ENCODE measurements around the gene DUS1L.

DUS1L gene

GRCh38 chr17:82113941-82114340 is 48.3 kb upstream of the DUS1L start:
- Histone ChIP-seq H3K36me3 (ENCODE audit: insufficient read depth, low read length) (peaks cover 42% of the 10 kb centered on the region; the same call in 1 of the 2 replicates), H3K27me3 (ENCODE audit: insufficient read depth, low read length, poor library complexity, severe bottlenecking) (no peaks in the 10 kb centered on the region), H2AFZ (ENCODE audit: low read length) (no peak overlapping the region), H3K79me2 (ENCODE audit: insufficient read depth, low read length) (0 out of 2 replicates have a peak, but pooled peaks cover 4% of the 10 kb centered on the region), H3K4me1 (ENCODE audit: insufficient read depth, low read length, poor library complexity, severe bottlenecking) (no peaks in the 10 kb centered on the region), H3K9me2 (replicated peaks; ENCODE audit: low read depth, low read length) (no peaks in the 10 kb centered on the region), H4K20me1 (ENCODE audit: insufficient read depth, low read length, poor library complexity, severe bottlenecking) (no peaks in the 10 kb centered on the region), H3K4me2 (ENCODE audit: low read depth, low read length, poor library complexity, severe bottlenecking) (no peak overlapping the region), H3K9ac (ENCODE audit: low read depth, low read length, poor library complexity, severe bottlenecking) (no peak overlapping the region), H3F3A (ENCODE audit: low read depth) (no peaks in the 10 kb centered on the region; the same call in 1 of the 2 replicates), H3K4me3 (ENCODE audit: low read length, poor library complexity, severe bottlenecking) (no peak overlapping the region), H3K9me3 (ENCODE audit: insufficient read depth, low read depth, low read length) (no peaks in the 10 kb centered on the region)
- no peak for TF ChIP-seq EZH2phosphoT487 (IDR thresholded peaks at IDR 0.05; ENCODE audit: borderline replicate concordance)
- TF ChIP-seq, protein P1, sequence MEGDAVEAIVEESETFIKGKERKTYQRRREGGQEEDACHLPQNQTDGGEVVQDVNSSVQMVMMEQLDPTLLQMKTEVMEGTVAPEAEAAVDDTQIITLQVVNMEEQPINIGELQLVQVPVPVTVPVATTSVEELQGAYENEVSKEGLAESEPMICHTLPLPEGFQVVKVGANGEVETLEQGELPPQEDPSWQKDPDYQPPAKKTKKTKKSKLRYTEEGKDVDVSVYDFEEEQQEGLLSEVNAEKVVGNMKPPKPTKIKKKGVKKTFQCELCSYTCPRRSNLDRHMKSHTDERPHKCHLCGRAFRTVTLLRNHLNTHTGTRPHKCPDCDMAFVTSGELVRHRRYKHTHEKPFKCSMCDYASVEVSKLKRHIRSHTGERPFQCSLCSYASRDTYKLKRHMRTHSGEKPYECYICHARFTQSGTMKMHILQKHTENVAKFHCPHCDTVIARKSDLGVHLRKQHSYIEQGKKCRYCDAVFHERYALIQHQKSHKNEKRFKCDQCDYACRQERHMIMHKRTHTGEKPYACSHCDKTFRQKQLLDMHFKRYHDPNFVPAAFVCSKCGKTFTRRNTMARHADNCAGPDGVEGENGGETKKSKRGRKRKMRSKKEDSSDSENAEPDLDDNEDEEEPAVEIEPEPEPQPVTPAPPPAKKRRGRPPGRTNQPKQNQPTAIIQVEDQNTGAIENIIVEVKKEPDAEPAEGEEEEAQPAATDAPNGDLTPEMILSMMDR (conservative IDR thresholded peaks at IDR 0.05; ENCODE audit: low read length), result no peak

- TF ChIP-seq EZH2phosphoT487 (IDR thresholded peaks at IDR 0.05; ENCODE audit: borderline replicate concordance), result no peak
- TF ChIP-seq, protein P1 (conservative IDR thresholded peaks at IDR 0.05; ENCODE audit: low read length), result no peak
- H2AFZ ChIP-seq (ENCODE audit: low read length), result no peak overlapping the region
- no peak overlapping the region for H3K4me3 ChIP-seq (ENCODE audit: low read length, poor library complexity, severe bottlenecking)
- no peaks in the 10 kb centered on the region for H3K4me1 ChIP-seq (ENCODE audit: insufficient read depth, low read length, poor library complexity, severe bottlenecking)
- H3K9me3 ChIP-seq (ENCODE audit: insufficient read depth, low read depth, low read length), result no peaks in the 10 kb centered on the region
- no peaks in the 10 kb centered on the region for H3K27me3 ChIP-seq (ENCODE audit: insufficient read depth, low read length, poor library complexity, severe bottlenecking)
- H4K20me1 ChIP-seq (ENCODE audit: insufficient read depth, low read length, poor library complexity, severe bottlenecking), result no peaks in the 10 kb centered on the region
- no peaks in the 10 kb centered on the region for H3K9me2 ChIP-seq (replicated peaks; ENCODE audit: low read depth, low read length)
- H3K36me3 ChIP-seq (ENCODE audit: insufficient read depth, low read length), result peaks cover 40% of the 10 kb centered on the region; the same call in 1 of the 2 replicates
- no peak overlapping the region for H3K9ac ChIP-seq (ENCODE audit: low read depth, low read length, poor library complexity, severe bottlenecking)
- no peaks in the 10 kb centered on the region; the same call in 1 of the 2 replicates for H3F3A ChIP-seq (ENCODE audit: low read depth)
- no peak overlapping the region for H3K4me2 ChIP-seq (ENCODE audit: low read depth, low read length, poor library complexity, severe bottlenecking)
- 0 out of 2 replicates have a peak, but pooled peaks cover 4% of the 10 kb centered on the region for H3K79me2 ChIP-seq (ENCODE audit: insufficient read depth, low read length)
These were observed 47.8 kb upstream of the DUS1L start for GRCh38 chr17:82113422-82113821.

GRCh38 chr17:82112914-82113311 is 47.3 kb upstream of the DUS1L start:
- no peak for TF ChIP-seq EZH2phosphoT487 (IDR thresholded peaks at IDR 0.05; ENCODE audit: borderline replicate concordance)
- H2AFZ ChIP-seq (ENCODE audit: low read length), result no peak overlapping the region
- no peaks in the 10 kb centered on the region for H3K4me1 ChIP-seq (ENCODE audit: insufficient read depth, low read length, poor library complexity, severe bottlenecking)
- no peak overlapping the region for H3K9ac ChIP-seq (ENCODE audit: low read depth, low read length, poor library complexity, severe bottlenecking)
- H3K4me2 ChIP-seq (ENCODE audit: low read depth, low read length, poor library complexity, severe bottlenecking), result no peak overlapping the region
- H3F3A ChIP-seq (ENCODE audit: low read depth), result no peaks in the 10 kb centered on the region; the same call in 1 of the 2 replicates
- no peaks in the 10 kb centered on the region for H4K20me1 ChIP-seq (ENCODE audit: insufficient read depth, low read length, poor library complexity, severe bottlenecking)
- no peaks in the 10 kb centered on the region for H3K9me2 ChIP-seq (replicated peaks; ENCODE audit: low read depth, low read length)
- 0 out of 2 replicates have a peak, but pooled peaks cover 2% of the 10 kb centered on the region for H3K79me2 ChIP-seq (ENCODE audit: insufficient read depth, low read length)
- H3K27me3 ChIP-seq (ENCODE audit: insufficient read depth, low read length, poor library complexity, severe bottlenecking), result no peaks in the 10 kb centered on the region
- H3K36me3 ChIP-seq (ENCODE audit: insufficient read depth, low read length), result peaks cover 40% of the 10 kb centered on the region; the same call in 1 of the 2 replicates
- no peak overlapping the region for H3K4me3 ChIP-seq (ENCODE audit: low read length, poor library complexity, severe bottlenecking)
- H3K9me3 ChIP-seq (ENCODE audit: insufficient read depth, low read depth, low read length), result no peaks in the 10 kb centered on the region
